ENCODE data around the gene FAS.
"Not testable (repeated sequence)": the region's sequence is repeated elsewhere in the genome, so short reads cannot be mapped to it uniquely, and the experiment has no call there.

FAS gene

GRCh38 chr10:88992921-88993524, 2.4 kb downstream of the FAS start:
- no peak for DNase-seq (ENCODE audit: low read depth)

- no peak for DNase-seq (ENCODE audit: low read depth)
These were observed 3.4 kb downstream of the FAS start for GRCh38 chr10:88994019-88994418.

DNA sequence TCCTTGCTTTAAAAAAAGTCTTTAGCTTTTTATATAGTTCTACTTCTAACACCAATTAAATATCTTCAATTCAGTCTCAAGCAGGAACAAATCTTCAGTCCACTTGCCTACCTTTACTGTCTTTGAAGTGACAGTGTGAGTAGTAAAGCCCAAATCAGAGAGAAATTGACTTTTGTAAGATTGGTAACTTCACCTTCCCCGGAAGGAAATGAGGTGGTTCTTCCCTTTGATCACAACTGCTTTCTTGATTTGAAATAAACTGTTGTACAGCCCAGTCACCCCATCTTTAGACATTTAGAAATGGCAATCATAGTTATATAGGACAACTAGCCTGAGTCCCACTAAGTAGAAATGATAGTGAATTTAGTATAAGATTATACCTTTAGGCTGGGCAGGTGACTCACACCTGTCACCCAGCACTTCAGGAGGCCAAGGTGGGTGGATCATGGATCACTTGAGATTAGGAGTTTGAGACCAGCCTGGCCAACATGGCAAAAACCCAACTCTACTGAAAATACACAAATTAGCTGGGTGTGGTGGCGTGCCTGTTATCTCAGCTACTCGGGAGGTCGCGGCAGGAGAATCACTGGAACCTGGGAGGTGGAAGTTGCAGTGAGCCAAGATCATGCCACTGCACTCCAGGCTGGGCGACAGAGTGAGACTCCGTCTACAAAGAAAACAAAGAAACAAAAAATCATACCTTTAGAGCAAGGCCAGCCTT, 4.7 kb downstream of the FAS start:
- DNase-seq (ENCODE audit: low read depth) = no peak

- no peak for DNase-seq (ENCODE audit: low read depth)
These were observed 6.3 kb downstream of the FAS start for GRCh38 chr10:88996927-88997326.

- no peak for DNase-seq (ENCODE audit: low read depth)
These were observed 9.0 kb downstream of the FAS start for GRCh38 chr10:88999625-89000024.

GRCh38 chr10:89001024-89001728, 10.6 kb downstream of the FAS start:
- DNase-seq (ENCODE audit: low read depth) = no peak

DNA sequence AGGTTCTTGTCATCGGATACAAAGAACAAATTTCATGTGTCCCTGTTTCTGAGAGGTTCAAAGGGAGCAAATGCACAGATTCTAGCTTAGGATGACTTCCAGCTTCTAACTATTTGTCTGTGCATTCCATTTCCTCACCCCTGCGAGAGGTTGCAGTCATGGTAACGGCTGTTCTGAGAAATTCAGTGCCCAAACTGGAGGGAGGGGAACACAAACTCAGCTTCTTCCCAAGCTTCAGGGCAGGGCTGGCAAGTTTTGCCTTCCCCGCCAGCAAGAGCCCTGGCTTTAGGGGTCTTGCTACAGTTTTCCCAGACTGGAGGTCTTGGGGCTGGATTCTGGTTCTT, 11.1 kb downstream of the FAS start:
- DNase-seq (ENCODE audit: low read depth) = no peak

GRCh38 chr10:89002226-89002978, 11.8 kb downstream of the FAS start:
- no peak for DNase-seq (ENCODE audit: low read depth)

DNA sequence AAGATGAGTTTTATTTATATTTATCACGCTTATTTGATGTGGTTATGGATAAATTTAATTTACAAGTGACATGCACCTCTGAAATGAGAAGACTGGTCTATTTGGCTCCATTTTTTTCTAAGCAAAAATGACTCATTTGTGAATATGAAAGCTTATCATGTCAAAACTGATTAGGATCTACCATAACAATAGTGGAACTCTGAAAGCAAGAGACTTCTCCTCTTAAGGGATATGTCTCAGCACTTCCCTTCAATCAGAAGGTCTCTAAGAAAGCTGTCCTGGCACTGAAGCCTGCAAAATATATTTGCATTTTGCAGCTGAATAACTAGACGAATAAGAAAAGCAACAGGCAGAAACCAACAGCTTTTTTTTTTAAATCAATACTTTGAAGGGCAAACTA, 12.7 kb downstream of the FAS start:
- no peak for DNase-seq (ENCODE audit: low read depth)

GRCh38 chr10:89007129-89007893, 16.7 kb downstream of the FAS start:
- DNase-seq (ENCODE audit: low read depth) = no peak

DNA sequence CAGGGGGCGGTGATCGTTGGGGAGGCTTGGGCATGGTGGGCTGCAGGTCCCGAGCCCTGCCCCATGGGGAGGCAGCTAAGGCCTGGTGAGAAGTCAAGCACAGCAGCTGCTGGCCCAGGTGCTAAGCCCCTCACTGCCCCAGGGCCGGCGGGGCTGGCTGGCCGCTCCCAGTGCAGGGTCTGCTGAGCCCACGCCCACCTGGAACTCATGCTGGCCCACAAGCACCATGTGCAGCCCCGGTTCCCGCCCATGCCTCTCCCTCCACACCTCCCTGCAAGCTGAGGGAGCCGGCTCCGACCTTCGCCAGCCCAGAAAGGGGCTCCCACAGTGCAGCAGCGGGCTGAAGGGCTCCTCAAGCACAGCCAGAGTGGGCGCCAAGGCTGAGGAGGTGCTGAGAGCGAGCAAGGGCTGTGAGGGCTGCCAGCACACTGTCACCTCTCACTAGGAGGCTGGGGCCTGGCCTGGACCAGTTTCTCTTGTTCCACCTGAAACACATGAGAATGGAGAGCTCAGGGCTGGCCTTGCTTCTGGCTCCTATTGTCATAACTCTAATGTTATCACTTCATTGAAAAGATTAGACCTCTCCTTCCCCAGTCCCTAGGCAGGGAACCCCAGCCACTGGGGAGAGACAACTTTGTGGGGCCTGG, 28.2 kb downstream of the FAS start:
- DNase-seq (ENCODE audit: low read depth) = not testable (repeated sequence)

GRCh38 chr10:89019569-89020327, 29.1 kb downstream of the FAS start:
- no peak for DNase-seq (ENCODE audit: low read depth)

DNA sequence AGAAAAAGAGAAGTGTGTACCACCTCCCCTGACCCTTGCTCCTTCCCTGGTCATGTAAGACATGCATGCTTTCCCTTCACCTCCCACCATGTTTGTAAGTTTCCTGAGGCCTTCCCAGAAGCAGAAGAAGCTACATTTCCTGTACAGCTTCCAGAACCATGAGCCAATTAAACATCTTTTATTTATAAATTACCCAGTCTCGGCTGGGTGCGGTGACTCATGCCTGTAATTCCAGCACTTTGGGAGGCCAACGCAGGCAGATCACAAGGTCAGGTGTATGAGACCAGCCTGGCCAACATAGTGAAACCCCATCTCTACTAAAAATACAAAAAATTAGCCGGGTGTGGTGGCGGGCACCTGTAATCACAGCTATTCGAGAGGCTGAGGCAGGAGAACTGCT, 30.9 kb downstream of the FAS start:
- not testable (repeated sequence) for DNase-seq (ENCODE audit: low read depth)

DNA sequence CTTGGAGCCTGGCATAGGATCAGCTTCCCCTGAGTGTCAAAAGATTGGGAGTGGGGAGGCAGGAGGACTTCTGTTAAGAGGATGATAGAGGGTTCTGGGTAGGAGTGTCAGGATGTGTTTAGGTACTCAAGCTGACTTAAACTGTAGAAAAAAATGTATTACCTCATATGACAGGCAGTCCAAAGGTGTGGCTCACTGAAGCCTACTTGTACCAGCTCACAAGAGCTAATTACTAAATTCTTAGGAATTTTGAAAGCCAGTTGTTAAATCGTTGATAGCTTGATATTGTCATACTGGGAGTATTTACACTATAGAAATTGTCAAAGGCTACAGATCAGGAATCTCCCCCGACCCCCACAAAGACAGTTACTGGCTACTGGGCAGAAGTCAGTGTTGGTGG, 32.1 kb downstream of the FAS start:
- no peak for DNase-seq (ENCODE audit: low read depth)

DNA sequence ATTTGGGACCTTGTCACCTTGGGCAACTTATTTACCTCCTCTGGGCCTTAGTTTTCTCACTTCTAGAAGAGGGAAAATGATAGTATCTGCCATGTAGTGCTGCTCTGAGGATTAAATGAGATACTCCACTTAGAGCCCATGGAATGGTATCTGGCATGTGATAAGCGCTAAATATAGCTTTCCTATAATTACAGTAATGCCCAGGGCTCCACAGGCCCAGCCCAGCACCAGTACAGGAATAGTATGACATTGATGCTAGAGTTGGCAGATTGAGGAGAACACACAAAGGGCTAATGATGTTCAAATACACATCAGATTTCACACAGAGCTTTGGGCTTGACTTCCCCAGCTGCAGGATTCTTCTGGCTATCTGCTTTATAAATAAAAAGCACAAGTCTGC, 34.9 kb downstream of the FAS start:
- DNase-seq (ENCODE audit: low read depth) = no peak

- no peak for DNase-seq (ENCODE audit: low read depth)
These were observed 38.6 kb downstream of the FAS start for GRCh38 chr10:89029181-89029580.

DNA sequence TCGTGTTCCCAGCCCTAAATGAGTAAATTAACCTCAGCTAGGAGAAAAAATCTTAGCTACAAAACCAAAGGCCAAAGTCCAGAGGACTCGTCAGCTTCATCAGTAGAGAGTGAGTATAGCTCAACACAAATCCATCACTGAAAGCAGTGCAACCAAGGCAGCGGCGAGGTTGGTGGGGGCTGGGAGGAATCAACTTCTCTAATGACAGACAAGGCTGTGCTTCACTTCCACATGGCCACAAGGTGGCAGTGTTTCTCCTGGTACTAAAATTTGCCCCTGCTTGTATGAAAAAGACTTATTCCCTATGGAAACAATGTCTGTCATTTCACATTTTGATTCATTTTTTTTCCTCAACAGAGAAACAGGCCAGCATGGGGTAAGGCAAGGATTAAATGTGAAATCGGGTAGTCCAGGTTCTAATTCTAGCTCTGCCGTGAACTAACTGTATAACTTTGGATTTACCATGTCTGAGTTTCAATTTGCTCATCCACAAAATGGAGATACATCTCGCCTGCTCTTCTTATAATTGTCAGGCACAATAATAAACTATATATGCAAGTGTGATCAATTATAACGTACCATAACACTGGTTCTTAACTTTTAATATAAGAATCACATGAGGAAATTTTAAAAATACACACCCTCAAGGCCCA, 39.3 kb downstream of the FAS start:
- peak; percentile 15 for DNase-seq (ENCODE audit: low read depth)

GRCh38 chr10:89030791-89031190, 40.2 kb downstream of the FAS start:
- no peak for DNase-seq (ENCODE audit: low read depth)

- no peak for DNase-seq (ENCODE audit: low read depth)
These were observed 41.7 kb downstream of the FAS start for GRCh38 chr10:89032141-89032891.
